Omental fat pad (tissue), 4 donors: ENCODE results near the gene ANKRD63. TPM values are rescaled to one million over a fixed set of nuclear protein-coding genes. Genes with fewer than 3 reads are reported as not detected.

Experiments used
- ATAC-seq: fragments of 150-250 bp; one replicate; pipeline ENCODE4 v1.9.1; 2016; ENCODE audit warnings: mild to moderate bottlenecking, moderate library complexity; ENCODE audit not compliant: low FRiP score
- DNase-seq: peaks from one replicate; pipeline ENCODE4 v3.0.0-alpha.2; 2019; ENCODE audit warnings: low spot score
- total RNA-seq, 4 donors: library from RNA; depleted of rRNA; stranded (reverse); fragments of >200 nt; gene quantifications; one replicate each; pipeline ENCODE4 v1.1.0, GENCODE V29; 2016
- TF ChIP-seq, protein P1 (sequence below), 3 donors: fragments of 450-650 bp; IDR thresholded peaks; one replicate each; pipeline ENCODE4 v1.5.1; 2016 to 2017; ENCODE audit warnings: antibody characterized with exemption in 3 of 3, mild to moderate bottlenecking in 3 of 3, moderate library complexity in 2 of 3

The ANKRD63 gene, protein sequence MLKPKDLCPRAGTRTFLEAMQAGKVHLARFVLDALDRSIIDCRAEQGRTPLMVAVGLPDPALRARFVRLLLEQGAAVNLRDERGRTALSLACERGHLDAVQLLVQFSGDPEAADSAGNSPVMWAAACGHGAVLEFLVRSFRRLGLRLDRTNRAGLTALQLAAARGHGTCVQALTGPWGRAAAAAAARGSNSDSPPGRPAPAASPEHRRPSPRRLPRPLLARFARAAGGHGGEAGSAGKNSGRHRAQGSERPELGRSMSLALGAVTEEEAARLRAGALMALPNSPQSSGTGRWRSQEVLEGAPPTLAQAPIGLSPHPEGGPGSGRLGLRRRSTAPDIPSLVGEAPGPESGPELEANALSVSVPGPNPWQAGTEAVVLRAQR
- total RNA-seq = not detected

DNA sequence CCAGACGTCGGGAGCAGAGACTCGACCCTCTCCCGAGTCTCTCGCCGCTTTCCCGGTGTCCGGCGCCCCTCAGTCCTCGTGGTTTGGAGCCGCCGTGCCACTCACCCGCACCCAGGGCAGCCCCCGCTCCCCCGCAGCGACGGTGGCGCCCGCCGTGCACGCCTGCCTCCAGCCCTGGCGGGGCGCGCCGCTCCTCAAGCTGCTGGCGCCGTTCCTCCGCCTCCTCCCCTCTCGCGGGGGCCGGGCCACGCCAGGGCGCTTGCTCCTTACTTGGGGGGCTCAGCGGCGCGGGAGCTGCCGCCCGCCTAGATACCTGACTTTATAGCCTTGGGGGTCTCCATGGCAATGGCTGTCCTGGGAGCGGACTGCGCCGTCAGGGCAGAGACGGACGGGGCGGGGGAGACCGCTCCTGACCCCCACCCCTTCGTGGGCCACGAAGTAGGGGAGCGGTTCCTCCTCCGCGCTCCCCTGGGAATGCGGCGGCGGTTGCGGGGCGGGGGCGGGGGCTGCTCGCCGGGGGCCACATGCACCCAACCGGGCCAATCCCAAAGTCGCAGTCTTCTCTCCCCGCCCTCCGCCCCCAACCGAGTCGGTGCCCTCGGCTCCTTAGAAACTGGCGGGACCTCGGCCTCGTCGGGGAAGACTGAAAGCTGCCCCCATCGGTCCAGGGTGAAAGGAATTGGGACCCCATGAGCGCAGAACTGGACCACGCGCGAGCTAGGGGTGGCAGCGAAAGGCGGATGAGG lies at the start of gene ANKRD63:
ANKRD63 (minus strand) TSS at position 196 of the 746 bp plus-strand sequence. CDS start 478 bp downstream, outside the sequence.
- TF ChIP-seq, protein P1, sequence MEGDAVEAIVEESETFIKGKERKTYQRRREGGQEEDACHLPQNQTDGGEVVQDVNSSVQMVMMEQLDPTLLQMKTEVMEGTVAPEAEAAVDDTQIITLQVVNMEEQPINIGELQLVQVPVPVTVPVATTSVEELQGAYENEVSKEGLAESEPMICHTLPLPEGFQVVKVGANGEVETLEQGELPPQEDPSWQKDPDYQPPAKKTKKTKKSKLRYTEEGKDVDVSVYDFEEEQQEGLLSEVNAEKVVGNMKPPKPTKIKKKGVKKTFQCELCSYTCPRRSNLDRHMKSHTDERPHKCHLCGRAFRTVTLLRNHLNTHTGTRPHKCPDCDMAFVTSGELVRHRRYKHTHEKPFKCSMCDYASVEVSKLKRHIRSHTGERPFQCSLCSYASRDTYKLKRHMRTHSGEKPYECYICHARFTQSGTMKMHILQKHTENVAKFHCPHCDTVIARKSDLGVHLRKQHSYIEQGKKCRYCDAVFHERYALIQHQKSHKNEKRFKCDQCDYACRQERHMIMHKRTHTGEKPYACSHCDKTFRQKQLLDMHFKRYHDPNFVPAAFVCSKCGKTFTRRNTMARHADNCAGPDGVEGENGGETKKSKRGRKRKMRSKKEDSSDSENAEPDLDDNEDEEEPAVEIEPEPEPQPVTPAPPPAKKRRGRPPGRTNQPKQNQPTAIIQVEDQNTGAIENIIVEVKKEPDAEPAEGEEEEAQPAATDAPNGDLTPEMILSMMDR (IDR thresholded peaks at IDR 0.05) = no peak
- DNase-seq (no peak), ATAC-seq (no peak)

DNA sequence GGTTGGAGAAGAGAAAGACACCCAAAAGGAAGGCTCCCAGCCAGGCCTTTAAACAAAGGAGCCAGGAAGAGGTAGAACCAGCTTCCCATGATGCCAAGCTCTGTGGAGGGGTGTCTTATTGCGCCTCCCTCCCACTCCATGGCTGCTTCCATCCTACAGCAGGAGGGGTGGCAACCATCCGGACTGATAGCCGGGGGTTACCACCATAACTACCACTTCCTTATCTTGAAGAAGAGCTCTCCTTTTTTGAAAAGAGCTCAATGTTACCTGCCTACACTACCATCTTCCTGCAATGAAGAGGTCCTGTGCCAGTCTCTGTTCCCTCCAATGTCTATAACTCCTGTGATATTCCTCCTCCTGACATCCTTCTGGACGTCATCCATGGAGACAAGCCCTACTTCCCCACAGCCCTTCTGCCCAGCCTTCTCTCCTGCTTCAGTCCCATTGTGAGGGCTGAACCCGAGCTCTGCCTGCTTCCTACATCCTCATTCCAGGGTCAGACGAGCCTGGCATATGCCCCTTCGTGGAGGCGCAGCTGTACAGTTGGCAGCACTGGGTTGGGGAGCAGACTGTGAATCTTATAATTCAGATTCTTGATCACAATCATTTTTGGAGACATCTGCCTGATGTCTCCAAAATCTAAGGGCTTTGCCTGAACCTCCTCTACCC lies 49.4 kb upstream of the ANKRD63 start:
- ATAC-seq (no peak), DNase-seq (no peak)
- TF ChIP-seq, protein P1 (IDR thresholded peaks at IDR 0.05) = no peak

DNA sequence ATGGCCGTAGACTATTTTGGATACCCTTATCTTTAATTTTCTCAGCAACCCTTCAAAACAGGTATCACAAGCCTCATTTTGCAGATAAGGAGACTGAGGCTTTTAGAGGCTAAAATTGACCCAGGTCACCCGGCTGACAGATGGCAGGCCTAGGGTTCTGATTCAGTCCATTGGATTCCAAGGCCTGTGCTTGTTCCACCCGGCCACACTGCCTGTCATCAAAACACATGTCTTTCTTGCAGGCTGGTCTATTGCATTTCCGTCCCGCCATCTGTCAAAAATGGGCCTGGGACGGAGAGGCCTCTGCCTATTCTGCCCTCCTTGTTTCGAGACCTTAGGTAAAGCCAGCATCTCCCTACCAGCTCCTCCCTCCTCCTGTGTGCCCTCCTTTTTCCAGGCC lies 48.8 kb upstream of the ANKRD63 start:
- ATAC-seq (no peak), DNase-seq (no peak)
- TF ChIP-seq, protein P1 (IDR thresholded peaks at IDR 0.05) = no peak

DNA sequence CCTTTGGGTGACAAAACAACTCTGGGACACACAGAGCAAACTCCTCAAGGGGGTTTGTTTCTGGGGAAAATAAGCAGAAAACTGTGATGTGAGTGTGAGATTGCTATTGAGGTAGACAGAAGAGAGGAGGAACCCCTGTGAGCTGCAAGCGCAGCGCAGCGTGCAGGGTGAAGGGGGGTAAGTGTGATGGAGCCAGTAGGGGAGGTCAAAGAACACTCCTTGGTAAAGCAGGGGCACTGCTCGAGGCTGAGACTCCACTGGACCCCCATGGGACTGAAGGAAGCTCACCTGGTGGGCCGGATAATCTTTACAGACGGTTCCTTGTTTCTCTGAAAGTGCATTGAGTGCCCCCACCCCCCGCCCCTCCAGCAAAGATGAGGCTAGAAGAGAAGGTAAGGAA lies 48.2 kb upstream of the ANKRD63 start:
- TF ChIP-seq, protein P1 (IDR thresholded peaks at IDR 0.05) = no peak
- ATAC-seq (no peak), DNase-seq (no peak)

DNA sequence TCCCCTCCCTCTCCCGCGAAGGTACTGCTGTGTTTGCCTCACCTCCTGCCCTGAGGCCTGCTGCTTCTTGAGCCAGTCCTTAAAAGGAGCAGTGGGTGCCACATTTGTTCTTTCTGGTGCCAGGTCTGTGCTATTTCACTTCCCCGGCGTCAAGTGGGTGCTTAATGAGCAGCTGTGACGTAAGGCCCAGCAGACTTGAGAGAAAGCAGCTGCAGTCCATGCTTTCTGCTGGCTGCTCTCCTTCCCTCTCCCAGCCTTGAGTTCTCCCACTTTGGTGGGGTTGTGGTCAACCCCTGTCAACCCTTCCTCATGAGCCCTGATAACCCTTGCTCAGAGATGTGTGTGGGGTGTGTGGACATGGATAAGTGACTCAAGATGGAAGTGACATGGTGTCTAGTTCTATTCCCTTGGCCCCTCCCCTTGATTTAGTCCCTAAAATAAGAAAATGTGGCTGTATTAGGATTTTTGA lies 47.5 kb upstream of the ANKRD63 start:
- TF ChIP-seq, protein P1 (IDR thresholded peaks at IDR 0.05) = no peak
- ATAC-seq (no peak), DNase-seq (no peak)

DNA sequence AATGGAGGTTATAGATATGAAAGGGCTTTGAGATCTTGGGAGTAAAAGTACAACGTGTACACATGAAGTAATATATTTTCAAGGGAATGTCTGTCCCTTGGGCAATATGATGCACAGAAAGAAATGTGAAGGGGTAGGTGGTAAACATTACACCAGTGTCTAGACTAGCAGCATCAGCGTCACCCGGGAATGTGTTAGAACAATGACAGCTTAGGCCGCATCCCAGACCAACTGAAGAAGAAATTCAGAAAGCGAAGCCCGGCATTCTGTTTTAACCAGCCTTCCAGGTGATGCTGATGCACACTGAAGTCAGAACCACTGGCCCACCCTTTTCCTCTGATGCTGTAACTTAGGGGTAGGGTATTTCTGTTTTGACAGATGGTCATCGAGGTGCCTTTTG lies 46.9 kb upstream of the ANKRD63 start:
- TF ChIP-seq, protein P1 (IDR thresholded peaks at IDR 0.05) = no peak
- ATAC-seq (no peak), DNase-seq (no peak)
